Suprapubic skin (tissue), 4 donors: Measurements from ENCODE around the gene MRPL1.

Experiments used
- EP300 ChIP-seq: sonication (generic); formaldehyde crosslinking; IDR thresholded peaks from one replicate; pipeline ENCODE4 v1.6.1; 2017; ENCODE audit warnings: antibody characterized with exemption
- POLR2A ChIP-seq, 2 donors: fragments of 450-650 bp; IDR thresholded peaks; one replicate each; pipeline ENCODE4 v1.6.1; 2017; ENCODE audit warnings: antibody characterized with exemption in 2 of 2, mild to moderate bottlenecking in 2 of 2, moderate library complexity in 2 of 2
- POLR2AphosphoS5 ChIP-seq, 3 donors: sonication (generic); formaldehyde crosslinking; IDR thresholded peaks; one replicate each; pipeline ENCODE4 v1.6.1; 2017; ENCODE audit warnings: antibody characterized with exemption in 3 of 3
- TF ChIP-seq, protein P1 (sequence below), 2 donors: fragments of 200-600 bp in 1 of 2; fragments of 450-650 bp in 1 of 2; sonication (generic) in 1 of 2; IDR thresholded peaks; one replicate each; pipeline ENCODE4 v1.5.1; 2016 to 2019; ENCODE audit warnings: antibody characterized with exemption in 2 of 2, mild to moderate bottlenecking in 1 of 2, moderate library complexity in 1 of 2

- TF ChIP-seq, protein P1, sequence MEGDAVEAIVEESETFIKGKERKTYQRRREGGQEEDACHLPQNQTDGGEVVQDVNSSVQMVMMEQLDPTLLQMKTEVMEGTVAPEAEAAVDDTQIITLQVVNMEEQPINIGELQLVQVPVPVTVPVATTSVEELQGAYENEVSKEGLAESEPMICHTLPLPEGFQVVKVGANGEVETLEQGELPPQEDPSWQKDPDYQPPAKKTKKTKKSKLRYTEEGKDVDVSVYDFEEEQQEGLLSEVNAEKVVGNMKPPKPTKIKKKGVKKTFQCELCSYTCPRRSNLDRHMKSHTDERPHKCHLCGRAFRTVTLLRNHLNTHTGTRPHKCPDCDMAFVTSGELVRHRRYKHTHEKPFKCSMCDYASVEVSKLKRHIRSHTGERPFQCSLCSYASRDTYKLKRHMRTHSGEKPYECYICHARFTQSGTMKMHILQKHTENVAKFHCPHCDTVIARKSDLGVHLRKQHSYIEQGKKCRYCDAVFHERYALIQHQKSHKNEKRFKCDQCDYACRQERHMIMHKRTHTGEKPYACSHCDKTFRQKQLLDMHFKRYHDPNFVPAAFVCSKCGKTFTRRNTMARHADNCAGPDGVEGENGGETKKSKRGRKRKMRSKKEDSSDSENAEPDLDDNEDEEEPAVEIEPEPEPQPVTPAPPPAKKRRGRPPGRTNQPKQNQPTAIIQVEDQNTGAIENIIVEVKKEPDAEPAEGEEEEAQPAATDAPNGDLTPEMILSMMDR (IDR thresholded peaks at IDR 0.05) = no peak
- TF ChIP-seq POLR2AphosphoS5 (IDR thresholded peaks at IDR 0.05) (no peak), POLR2A (IDR thresholded peaks at IDR 0.05) (no peak), EP300 (no peak)
Observed at GRCh38 chr4:77917075-77917474, 54.4 kb downstream of the MRPL1 start.
